GM19023 (cell line): ENCODE measurements around the gene STAT3.
A peak's percentile ranks its signal among the peaks of the same experiment; 100 is the strongest.
"Not testable (repeated sequence)": the region's sequence is repeated elsewhere in the genome, so short reads cannot be mapped to it uniquely, and the experiment has no call there.

Experiments
- ATAC-seq: cut with Tn5 transposase; IDR thresholded peaks from one replicate; pipeline ENCODE4 v1.9.1; 2021; ENCODE audit warnings: mild to moderate bottlenecking, moderate library complexity; ENCODE audit not compliant: unreplicated experiment

STAT3 gene

DNA sequence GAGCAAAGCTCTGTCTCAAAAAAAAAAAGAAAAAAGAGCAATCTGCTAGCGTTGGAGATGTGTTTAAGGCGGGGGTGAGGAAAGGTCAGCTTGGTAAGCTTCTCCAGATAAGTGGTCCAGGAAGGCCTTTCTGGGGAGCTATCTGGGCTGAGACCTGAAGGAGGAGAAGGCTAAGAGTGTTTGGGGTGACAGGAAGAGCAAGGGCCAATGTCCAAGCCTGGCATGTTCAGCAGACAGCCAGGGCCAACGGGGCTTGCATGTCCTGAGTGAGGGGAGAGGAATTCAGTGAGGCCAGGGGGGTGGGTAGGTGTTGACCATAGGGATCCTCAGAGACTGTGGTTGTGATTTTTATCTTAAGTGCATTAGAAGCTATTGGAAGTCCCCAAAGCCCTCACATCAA lies 84.5 kb downstream of the STAT3 start:
- no peak for ATAC-seq

DNA sequence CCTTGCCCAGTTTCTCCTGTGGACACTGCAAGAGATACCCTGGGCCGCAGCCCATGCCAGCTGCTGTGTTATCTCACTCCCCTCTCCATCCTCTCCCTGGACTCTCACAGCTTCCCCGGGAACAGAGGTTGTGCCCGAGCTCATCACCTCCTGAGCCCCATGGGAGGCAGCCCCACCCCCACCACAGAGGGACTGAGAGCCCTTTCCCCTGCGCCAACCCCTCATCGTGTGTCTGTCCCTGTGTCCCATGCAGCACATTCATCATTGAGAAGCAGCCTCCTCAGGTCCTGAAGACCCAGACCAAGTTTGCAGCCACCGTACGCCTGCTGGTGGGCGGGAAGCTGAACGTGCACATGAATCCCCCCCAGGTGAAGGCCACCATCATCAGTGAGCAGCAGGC lies 87.2 kb downstream of the STAT3 start:
- no peak for ATAC-seq

DNA sequence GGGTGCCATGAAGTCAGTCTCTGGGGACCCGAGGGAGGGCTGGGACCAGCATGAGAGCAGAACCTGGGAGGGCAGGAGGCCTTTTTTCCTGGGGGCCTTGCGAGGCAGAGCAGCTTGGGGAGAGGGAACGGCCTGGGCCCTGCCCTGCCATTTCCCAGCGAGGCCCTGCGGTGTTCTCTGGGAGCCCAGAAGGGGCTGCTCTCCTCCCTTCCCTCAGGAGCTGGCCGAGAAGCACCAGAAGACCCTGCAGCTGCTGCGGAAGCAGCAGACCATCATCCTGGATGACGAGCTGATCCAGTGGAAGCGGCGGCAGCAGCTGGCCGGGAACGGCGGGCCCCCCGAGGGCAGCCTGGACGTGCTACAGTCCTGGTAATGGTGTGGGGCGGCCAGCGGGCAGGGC lies 88.3 kb downstream of the STAT3 start:
- ATAC-seq, result not testable (repeated sequence)

DNA sequence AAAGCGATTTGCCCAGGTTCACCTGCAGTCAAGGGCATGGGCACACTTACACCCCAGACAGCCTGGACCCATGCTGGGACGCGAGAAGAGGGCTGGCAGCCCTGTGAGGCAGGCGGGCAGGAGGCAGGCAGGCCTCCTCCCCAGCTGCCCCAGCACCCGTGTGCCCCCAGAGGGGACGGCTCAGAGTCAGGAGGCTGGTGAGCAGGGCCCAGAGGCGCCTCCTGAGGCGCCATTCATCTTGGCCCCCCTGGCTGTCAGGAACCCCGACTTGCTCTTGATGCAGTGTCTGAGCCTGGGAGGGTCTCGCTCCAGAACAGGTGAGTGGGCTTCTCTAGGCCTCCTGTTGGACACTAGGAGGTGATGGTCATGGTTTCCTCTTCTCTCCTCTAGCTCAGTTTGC lies 88.9 kb downstream of the STAT3 start:
- ATAC-seq, result not testable (repeated sequence)

DNA sequence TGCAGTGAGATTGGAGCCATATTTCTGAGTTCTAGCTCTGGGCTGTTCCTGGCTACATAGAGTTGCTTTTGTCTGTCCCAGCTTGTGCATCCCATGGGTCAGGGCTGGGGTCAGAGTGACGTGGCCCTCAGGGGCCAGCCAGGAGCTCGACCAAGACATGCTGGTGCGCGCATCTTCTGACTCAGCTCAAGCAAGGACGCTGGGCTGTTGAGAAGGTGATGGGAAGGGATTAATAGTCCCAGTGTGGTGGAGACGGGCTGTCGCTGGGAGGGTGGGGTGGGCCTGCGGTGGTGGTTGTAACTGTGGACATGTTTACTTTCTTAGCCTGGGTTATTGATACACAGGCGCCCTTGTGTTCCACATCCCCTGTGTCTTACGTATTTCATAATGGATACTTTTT lies 90.5 kb downstream of the STAT3 start:
- not testable (repeated sequence) for ATAC-seq

DNA sequence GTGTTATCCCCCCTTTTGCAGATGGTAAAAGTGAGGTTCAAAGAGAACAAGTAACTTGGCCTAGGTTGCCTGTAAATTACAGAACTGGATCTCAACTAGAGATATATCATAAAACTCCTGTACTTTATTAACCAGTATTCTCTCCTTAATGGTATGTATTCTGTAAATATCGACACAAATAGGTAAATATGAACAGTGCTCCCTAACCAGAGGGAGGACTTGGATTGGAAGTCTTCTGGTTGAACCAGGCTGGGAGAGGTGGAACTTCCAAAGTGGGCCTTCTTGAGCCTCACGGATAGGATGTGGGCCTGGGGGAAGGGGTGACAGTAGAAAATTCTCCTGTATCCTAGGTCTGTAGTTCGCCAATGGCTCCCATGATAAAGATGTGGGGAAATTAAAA lies 92.2 kb downstream of the STAT3 start:
- no peak for ATAC-seq

DNA sequence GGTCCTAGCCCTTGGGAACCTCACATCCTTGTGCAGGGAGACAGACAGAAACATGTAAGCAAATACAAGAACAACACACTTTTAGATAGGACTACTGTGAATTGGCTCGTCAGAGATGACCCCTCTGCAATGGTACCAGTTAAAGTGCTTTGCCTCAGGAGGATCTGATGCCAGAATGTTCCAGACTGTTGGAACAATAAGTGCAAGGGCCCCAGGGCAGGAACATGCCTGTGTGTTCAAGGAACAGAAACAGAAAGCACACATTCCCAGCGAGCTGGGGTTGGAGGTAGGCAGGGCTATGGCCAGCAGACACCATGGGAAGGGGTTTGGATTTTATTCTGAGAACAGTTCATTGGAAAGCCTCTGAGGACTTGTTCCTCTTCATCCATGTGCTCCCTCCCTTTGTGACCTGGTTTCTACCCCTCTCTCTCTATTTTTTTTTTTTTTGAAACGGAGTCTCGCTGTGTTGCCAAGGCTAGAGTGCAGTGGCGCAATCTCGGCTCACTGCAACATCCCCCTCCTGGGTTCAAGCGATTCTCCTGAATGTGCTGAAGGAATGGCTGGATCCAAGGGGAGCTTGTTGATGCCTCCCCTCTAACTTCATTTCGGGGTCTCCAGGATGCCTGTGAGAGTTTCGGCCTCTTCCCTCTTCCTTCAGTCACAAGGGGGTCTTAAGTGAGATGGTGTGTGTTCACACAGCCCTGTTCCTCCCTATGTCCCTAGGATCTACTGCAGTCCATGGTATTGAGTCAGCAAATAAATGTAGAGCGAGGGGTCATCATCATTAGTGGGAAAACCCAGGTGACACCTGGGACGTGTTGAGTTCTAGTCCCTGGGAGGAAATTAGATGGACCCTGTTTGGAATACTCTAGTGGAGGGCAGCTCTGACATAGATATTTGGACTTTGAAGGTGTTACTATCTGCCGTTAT lies 93.5 kb downstream of the STAT3 start:
- no peak for ATAC-seq

DNA sequence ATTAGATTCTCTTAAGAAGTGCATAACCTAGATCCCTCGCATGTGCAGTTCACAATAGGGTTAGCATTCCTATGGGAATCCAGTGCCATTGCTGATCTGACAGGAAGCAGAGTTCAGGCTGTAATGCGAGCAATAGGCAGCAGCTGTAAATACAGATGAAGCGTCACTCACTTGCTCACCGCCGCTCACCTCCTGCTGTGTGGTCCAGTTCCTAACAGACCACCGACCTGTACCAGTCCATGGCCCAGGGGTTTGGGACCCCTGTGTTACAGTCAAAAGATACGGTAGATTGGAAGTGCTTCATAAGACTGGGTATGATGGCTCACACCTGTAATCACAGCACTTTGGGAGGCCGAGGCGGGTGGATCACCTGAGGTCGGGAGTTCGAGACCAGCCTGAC lies 97.1 kb downstream of the STAT3 start:
- no peak for ATAC-seq

DNA sequence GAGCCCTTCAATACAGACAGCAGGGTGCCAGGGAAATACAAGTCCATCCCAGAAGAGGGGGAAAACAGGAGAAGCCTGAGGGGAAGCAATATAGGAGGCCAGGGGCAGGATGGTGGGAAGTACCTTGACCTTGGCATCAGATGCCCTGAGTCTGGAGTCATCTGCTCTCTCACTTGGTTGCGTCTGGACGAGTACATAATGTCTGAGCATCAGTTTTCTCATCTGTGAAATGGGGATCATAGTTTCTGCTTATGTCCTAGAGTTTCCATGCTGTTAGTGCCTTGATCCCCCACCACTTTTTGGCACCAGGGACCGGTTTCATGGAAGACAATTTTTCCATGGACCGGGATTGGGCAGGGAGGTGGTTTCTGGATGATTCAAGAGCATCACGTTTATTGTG lies 97.7 kb downstream of the STAT3 start:
- ATAC-seq, result no peak

DNA sequence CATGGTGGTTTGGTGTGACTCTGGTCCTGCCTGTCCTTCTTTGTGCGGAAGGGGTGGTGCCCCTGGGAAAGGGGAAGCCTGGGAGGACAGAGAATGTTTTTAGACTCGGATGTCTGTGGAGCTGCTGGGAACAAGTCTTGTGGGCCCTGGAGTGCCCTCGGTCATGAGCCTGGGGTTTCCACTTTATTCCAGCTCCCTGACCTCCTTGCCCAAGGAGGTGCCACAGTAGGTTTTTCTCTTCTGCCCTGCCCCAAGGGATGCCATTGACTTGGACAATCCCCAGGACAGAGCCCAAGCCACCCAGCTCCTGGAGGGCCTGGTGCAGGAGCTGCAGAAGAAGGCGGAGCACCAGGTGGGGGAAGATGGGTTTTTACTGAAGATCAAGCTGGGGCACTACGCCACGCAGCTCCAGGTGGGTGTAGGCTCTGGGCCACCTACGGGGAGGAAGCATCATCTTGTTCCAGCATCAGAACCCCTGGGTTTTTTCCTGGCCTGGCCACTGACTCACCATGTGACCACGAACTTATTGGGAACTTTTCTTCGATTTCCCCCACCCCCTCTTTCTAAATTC lies 98.5 kb downstream of the STAT3 start:
- no peak for ATAC-seq

DNA sequence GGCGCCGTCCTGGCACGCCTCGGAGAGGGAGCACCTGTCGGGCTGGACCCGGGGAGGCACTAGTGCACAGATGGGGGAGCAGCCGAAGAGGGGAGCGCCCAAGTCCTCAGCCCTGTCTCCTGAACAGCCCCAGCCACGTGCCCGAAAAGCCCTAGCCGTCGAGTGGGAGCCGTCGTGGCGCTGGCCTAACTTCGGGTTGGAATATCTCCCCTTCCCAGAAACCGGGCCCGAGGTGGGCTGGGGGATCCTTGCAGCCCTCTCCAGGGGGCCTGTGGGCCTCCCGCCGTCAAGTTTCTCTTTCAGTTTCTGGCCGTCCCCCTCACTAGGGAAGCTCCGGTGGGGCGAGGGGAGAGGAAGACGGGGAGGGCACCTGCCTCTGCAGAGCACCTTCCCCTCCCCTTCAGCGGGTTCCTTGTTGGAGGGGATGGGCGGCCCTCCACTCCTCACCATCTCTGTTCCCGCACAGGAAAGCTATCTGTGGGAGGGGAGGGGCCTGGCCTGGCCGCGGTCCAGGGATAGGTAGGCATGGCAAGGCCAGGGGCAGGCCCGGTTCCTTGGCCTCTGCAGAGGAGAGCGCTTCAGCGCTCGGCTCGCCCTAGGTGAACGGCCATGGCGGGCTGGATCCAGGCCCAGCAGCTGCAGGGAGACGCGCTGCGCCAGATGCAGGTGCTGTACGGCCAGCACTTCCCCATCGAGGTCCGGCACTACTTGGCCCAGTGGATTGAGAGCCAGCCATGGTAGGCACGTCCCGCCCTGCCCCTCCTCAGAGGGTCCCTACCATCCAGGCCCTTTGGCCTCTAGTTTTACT lies 99.2 kb downstream of the STAT3 start:
- ATAC-seq, result peak; percentile 8

DNA sequence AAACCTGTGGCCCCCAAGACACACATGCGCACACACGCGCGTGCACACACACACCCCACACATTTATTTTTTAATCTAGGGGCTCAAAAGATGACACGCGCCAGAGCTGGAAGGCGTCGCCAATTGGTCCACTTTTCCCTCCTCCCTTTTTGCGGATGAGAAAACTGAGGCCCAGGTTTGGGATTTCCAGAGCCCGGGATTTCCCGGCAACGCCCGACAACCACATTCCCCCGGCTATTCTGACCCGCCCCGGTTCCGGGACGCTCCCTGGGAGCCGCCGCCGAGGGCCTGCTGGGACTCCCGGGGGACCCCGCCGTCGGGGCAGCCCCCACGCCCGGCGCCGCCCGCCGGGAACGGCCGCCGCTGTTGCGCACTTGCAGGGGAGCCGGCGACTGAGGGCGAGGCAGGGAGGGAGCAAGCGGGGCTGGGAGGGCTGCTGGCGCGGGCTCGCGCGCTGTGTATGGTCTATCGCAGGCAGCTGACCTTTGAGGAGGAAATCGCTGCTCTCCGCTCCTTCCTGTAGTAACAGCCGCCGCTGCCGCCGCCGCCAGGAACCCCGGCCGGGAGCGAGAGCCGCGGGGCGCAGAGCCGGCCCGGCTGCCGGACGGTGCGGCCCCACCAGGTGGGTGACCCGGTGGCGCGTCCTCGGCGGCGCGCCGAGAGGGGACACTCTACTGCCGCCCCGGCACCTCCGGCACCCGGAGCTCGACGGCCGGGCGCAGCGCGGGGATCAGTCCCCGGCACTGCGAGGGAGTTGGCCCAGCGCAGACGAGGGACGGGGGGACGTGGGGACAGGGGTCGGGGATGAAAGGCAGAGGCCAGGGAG lies 100.1 kb downstream of the STAT3 start, which contains the start of gene STAT5A:
TSS of gene STAT5A (plus strand) at position 522 of the 826 bp plus-strand sequence. CDS start 914 bp downstream, outside the sequence.
- peak; percentile 47 for ATAC-seq

DNA sequence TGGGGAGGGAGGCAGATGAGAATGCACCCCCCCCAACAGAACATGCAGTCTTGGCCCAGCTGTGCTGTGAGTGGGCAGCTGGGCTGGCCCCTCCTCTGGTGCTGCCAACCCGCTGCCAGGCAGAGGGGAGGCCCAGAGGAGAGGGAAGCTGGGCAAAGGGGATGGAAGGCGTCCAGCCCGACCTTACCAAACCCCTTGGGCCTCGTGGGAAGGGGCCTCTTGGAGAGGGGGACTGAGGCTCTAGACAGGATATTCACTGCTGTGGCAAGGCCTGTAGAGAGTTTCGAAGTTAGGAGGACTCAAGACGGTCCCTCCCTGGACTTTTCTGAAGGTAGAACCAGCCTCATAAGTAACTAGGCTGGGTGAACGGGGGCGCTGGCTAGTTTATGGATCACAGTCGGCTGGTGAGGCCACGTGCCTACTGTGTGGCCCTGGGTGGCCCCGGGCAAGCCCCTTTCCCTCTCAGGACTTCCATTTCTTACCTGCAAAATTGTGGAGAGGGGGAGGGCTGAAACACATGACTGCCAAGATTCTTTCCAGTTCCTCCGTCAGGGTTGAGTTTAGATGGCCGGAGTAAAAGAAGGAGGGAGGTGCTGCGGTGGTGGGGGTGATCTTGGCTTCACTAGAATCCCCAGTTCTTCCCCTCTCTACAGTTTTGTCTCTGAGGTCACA lies 100.8 kb downstream of the STAT3 start:
- ATAC-seq, result no peak

DNA sequence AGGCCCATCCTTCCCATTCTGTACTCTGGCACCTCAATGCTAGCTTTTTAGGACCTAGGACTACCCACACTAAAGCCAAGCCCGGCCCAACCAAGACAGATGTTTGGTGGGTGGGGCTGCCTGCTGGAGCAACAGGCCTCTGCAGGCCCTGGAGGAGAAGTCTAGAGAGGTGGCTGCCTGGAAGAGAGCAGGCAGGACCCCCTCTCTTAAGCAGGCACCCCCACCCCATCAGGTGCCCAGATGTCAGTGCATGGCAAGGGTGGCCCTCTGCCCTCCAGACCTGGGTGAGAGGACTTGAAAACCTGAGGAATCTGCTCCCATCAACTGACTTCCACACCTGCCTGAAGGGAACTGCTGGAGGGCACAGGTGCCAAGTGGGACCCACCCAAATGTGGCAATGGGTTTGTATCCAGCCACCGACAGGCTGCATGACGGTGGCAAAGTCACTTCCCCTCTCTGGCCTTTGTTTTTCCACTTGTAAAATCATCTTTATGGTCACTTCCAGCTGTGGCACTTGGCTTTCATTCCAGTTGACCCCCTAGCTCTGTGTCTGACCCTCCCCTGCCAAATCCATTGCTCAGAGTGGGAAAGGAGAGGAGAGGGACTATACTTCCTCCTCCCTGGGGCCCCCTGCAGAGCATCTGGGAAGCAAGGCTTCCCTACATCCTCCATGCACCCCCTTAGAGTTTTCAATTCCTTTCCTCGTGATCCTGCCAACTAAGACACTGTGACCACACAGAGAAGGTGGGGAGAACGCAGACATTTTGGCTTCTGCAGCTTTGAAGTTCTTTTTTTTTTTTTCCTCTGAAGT lies 101.6 kb downstream of the STAT3 start:
- no peak for ATAC-seq

DNA sequence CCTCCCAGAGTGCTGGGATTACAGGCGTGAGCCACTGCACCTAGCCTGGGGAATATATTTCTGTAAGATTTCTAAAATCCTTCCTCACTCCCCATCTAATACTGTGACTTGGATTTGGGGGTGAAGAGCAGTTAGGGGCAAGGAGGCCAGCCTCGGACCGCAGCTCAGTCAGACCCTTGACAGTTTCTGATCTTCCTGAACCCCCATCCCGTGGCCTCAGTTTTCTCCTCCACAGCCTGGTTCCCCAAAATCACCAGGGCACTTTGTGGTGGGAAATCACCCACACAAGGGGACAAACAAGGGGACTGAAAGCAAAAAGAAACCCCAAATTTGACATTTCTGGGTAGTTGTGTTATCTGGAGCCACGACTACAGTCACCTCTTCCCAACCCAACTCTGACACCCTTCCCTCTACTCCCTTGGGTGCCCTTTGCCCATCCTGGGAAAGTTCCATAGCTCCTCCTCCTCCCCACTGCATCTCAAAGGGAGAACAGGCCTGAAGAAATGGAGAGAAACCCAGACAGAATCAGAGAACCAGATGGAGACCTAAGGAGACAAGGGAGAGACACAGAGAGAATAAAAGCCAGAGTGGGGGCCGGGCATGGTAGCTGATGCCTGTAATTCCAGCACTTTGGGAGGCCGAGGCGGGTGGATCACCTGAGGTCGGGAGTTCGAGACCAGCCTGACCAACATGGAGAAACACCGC lies 102.7 kb downstream of the STAT3 start:
- no peak for ATAC-seq

DNA sequence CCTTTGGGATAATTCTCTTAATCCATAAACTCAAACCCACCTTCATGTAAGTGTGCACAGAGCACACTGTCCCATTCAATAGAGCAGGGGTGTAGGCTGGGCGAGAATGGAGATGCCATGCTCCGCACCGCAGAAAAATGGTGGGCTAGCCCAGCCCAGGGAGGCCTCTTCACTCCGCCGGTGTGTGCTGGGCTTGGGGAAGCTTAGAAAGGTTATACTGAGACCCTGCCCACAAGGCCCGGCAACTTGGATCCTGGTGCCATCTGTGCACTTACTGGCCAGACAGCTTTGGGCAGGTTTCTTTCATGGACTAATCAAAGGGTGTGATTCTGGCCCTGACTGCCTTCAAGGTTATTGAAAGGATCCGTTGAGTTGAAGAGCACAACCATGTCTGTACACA lies 103.7 kb downstream of the STAT3 start:
- ATAC-seq, result no peak

DNA sequence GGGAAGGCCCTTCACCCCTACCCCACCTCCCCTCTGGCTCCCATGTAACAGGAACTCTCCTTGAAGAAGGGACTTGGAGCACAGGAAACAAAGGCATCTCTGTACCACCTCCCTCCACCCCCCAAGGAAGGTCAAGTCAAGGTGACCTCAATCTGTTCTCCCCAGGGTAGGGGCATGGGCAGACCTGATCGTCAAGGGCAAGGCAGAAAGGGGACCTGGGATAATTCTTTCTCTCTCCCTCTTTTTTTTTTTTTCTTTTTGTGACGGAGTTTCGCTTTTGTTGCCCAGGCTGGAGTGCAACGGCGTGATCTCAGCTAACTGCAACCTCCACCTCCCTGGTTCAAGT lies 104.2 kb downstream of the STAT3 start:
- no peak for ATAC-seq

DNA sequence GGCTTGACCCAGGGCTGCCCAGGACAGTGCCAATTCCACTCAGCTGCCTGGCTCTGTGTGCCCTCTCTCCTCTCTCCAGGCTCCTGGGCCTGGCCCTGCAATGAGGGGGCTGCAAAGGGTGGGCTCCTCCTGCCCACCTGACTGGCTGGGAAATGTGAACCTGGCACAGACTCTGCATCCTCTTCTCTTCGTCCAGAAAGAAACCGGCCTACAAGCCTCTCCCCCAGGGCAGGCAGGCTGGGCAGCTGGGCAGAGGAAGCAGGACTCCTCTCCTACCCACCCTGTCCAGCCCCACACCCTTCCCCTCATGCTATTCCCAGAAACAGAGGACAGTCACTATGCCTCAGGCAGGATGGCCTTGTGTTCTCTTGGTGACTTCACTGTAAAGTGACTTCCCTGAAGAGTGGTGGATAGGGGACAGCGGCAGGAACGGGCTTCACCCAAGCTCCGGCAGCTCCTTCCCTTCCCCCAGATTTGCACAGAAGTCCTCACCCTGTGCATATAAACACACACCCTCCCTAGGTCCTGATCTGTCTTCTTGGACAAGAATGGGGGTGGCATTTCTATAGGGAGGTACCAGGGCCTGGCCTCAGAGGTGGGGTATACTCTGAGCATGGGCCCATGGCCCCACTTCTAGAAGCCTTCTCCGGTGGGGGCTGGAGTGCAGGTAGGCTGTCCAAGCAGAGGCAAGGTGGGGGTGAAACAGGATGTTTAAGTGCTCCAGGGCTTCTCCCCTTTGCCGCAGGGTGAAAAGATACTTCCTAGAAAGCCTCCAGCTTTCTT lies 104.8 kb downstream of the STAT3 start:
- no peak for ATAC-seq
